GM12872 (cell line): ENCODE measurements around the gene TTC28.

Experiments used
- CTCF ChIP-seq: IDR thresholded peaks from 3 replicates; pipeline ENCODE4 v1.5.1; 2011; ENCODE audit warnings: low read depth, mild to moderate bottlenecking, low read length, moderate library complexity; ENCODE audit not compliant: insufficient read depth

TTC28 gene

GRCh38 chr22:27971926-27972325, 707.7 kb downstream of the TTC28 start:
- no peak for TF ChIP-seq CTCF

- no peak for TF ChIP-seq CTCF
These were observed 708.9 kb downstream of the TTC28 start for GRCh38 chr22:27970596-27971220.

GRCh38 chr22:27966168-27967064, 713.2 kb downstream of the TTC28 start:
- no peak for TF ChIP-seq CTCF

GRCh38 chr22:27962268-27963044, 717.2 kb downstream of the TTC28 start:
- TF ChIP-seq CTCF = no peak

- TF ChIP-seq CTCF = no peak
These were observed 718.0 kb downstream of the TTC28 start for GRCh38 chr22:27961680-27962079.

GRCh38 chr22:27961182-27961581, 718.5 kb downstream of the TTC28 start:
- TF ChIP-seq CTCF = no peak
